HL-60/S4 treated with phorbol 12-myristate 13-acetate at 8.2 ng/mL for 4 days and 3 days (cell line): ENCODE results near the gene SMARCC1.

ENCODE experiments used
- in situ Hi-C: fragments of 300-500 bp; cut with MboI; formaldehyde crosslinking; loops from 2 replicates; pipeline ENCODE4 v1.15.0; 2022; ENCODE audit warnings: low sequenced_read_pairs

The SMARCC1 gene

GRCh38 chr3:47711596-47711995 lies 70.1 kb downstream of the SMARCC1 start:
- in situ Hi-C loops: no loop called here

GRCh38 chr3:47705391-47705790 lies 76.3 kb downstream of the SMARCC1 start:
- in situ Hi-C loops: no loop called here

GRCh38 chr3:47704237-47704612 lies 77.5 kb downstream of the SMARCC1 start:
- in situ Hi-C loops: no loop called here

GRCh38 chr3:47701388-47701787 lies 80.3 kb downstream of the SMARCC1 start:
- in situ Hi-C loops: no loop called here

- in situ Hi-C loops: no loop called here
Measured at GRCh38 chr3:47692158-47692557, 89.5 kb downstream of the SMARCC1 start.

- in situ Hi-C loops: no loop called here
Measured at GRCh38 chr3:47688488-47688887, 93.2 kb downstream of the SMARCC1 start.

DNA sequence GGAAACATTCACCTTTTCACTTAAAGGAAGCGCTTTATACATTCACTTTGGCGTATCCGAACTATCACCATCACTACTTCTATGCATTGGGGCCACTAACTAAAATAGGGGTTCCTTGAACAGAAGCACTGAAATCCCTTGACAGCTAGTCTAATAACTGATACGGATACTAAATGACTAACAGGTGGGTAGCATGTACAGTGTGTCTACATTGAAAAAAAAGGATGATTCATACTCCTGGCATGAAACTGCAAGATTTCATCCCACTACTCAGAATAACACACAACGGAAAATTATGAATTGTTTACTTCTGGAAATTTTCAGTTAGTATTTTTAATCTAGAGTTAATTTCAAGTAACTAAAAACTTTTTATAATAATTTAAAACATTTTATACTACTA lies 96.7 kb downstream of the SMARCC1 start:
- in situ Hi-C loops: no loop called here

DNA sequence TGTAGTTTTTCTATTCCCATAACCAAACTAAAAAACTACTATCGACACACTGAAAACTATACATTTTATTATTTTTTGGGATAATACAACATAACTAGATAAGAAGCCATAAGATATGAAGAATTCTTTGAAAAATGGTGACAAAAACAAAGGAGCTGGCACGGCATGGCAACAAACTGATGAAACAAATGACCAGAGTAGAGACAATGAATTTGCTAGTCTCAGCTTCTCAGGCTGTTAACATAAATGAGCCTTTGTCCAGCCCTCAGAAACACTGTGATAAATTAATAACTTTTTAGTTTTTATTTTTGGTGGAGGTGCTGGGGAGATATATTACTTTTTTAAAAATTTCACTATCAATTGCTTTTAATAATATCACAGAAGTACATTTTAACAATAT lies 100.7 kb downstream of the SMARCC1 start:
- in situ Hi-C loops: no loop called here

GRCh38 chr3:47678446-47679338 lies 103.0 kb downstream of the SMARCC1 start:
- in situ Hi-C loops: no loop called here

GRCh38 chr3:47669026-47669749 lies 112.5 kb downstream of the SMARCC1 start:
- in situ Hi-C loops: no loop called here

DNA sequence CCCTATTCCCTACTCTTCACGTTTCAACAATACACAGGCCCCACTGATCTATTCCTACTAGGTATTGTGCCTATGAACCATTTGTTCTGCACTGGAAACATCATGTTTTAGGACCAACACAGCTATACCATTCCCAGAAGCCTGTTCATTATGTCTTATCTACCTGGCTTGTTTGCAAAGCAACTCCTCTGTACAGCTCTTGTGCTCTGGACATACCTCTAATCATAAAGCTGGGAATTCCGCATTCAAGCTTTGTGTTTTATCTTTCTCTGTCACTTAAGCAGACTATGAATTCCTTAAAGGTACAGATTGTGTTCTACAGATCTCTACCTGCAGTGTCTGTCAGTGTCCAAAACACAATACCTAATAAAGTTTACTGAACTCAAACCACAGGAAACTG lies 115.6 kb downstream of the SMARCC1 start:
- in situ Hi-C loops: no loop called here

GRCh38 chr3:47664519-47664918 lies 117.2 kb downstream of the SMARCC1 start:
- in situ Hi-C loops: no loop called here

DNA sequence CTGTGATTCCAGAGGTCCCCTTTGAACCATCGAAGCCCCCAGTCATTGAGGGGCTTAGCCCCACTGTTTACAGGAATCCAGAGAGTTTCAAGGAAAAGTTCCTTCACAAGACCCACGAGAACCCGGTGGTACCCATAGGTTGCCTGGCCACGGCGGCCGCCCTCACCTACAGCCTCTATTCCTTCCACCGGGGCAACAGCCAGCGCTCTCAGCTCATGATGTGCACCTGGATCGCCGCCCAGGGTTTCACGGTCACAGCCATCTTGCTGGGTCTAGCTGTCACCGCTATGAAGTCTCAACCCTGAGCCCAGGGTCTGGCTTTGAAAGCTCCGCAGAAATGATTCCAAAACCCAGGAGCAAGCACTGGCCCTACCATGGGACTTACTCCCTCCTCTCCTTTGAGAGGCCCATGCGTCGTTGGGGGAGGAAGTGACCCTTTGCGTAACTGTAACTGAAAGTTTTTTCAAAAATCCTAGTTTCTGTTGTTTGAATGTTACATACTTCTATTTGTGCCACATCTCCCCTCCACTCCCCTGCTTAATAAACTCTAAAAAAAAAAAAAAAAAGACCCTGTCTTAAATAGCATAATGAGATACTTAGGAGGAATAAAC lies 118.0 kb downstream of the SMARCC1 start:
- in situ Hi-C loops: no loop called here

- in situ Hi-C loops: no loop called here
Measured at GRCh38 chr3:47661121-47661752, 120.5 kb downstream of the SMARCC1 start.

GRCh38 chr3:47658444-47658843 lies 123.2 kb downstream of the SMARCC1 start:
- in situ Hi-C loops: no loop called here

GRCh38 chr3:47652142-47652541 lies 129.6 kb downstream of the SMARCC1 start:
- in situ Hi-C loops: no loop called here

GRCh38 chr3:47650294-47650693 lies 131.4 kb downstream of the SMARCC1 start:
- in situ Hi-C loops: no loop called here

DNA sequence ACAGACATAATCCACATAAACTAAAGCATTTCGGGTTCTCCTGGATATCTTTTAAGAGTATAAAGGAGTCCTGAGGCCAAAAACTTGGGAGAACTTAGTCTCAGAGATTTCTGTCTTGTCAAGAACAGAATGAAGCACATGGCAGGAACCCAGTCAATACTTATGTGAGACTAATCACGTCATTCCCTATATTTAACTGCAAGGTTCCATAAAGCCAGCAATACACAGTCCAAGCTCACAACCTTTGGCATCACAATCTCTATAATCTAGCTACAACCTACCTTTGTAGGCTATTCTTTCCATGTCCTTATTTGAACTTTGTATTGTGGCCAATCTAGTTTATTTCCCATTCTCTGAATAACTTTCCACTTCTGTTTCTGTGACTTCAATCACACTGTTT lies 134.1 kb downstream of the SMARCC1 start:
- in situ Hi-C loops: no loop called here

DNA sequence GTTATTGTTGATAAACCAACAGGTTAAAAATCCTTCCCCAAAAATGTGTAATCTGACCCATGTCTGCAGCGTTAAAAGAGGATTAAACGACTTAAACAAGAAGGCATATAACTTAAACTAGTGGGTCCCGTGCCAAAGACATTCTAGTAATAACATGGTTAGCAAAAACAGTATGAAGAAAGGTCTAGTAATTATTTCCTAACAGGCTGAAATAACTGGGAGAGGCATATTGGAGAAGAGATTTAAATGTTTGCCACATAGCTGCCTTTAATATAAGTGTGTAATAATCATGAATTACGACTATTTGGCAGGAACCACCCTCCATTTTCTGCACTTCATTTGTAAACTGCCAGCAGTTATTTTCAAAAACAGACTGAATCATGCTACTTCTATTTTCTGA lies 135.3 kb downstream of the SMARCC1 start:
- in situ Hi-C loops: no loop called here

DNA sequence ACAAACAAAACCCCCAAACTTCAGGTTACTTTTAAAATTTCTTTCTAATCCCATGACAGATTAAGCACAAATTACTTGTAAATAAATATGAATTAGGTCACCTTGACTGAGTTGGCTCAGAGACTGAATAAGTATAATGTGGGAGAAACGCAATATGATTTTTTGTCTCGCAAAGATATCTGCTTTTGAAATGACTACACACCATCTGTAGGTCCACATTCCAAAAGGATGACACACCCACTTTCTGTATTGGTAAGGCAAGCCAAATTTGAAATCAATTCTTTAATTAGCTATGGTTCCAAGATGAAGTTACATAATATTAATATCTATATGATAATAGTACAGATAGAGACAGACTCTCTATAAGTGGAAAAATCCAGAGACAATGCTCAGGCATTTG lies 136.1 kb downstream of the SMARCC1 start:
- in situ Hi-C loops: no loop called here

- in situ Hi-C loops: no loop called here
Measured at GRCh38 chr3:47643092-47643491, 138.6 kb downstream of the SMARCC1 start.
